CD4-positive, alpha-beta T cell treated with Interferon alpha-2 for 1 hour (primary cell): ENCODE results near the gene SOHLH1.

Source experiments
- DNase-seq, 2 donors: peaks; one replicate each; pipeline ENCODE4 v3.0.0-alpha.2; 2020 to 2022

SOHLH1 gene

DNA sequence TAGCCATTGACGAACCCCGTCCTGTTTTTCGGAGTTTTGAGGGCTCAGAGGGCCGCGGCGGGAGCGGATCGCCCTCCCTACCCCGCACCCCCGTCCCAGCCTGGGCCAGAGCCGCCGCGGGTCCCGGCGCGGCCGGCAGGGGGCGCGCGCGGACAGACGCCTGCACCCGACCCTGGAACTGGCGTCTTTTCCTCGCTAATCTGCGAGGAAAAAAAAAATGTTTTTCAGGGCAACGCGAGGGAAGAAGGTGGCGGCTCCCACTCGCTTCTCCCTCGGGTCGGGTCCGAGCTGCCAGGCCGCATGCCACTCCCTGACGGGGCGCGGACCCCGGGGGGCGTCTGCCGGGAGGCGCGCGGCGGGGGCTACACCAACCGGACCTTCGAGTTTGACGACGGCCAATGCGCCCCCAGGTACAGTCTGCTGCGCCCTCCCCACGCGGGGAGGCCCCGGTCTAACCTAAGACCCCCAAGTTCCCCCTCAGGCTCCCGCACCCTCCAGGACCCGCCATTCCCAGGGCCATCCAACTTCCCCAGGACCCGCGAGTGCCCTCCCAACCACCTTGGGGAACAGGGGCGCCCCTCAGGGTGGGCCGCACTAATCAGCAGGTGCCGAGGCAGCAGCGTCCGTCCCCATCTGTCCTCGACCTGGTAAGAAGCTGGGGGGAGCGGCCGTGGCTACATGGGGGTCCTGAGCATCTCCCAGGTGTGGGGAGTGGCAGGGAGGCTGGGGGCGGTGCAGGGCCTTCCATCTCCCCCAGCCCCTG, 2.9 kb upstream of the SOHLH1 start, which contains the start of gene KCNT1:
Gene KCNT1 (plus strand): TSS at position 227 of the 763 bp plus-strand sequence. CDS start 74 bp downstream, at position 301.
- DNase-seq = peak; percentile 18 to 50

DNA sequence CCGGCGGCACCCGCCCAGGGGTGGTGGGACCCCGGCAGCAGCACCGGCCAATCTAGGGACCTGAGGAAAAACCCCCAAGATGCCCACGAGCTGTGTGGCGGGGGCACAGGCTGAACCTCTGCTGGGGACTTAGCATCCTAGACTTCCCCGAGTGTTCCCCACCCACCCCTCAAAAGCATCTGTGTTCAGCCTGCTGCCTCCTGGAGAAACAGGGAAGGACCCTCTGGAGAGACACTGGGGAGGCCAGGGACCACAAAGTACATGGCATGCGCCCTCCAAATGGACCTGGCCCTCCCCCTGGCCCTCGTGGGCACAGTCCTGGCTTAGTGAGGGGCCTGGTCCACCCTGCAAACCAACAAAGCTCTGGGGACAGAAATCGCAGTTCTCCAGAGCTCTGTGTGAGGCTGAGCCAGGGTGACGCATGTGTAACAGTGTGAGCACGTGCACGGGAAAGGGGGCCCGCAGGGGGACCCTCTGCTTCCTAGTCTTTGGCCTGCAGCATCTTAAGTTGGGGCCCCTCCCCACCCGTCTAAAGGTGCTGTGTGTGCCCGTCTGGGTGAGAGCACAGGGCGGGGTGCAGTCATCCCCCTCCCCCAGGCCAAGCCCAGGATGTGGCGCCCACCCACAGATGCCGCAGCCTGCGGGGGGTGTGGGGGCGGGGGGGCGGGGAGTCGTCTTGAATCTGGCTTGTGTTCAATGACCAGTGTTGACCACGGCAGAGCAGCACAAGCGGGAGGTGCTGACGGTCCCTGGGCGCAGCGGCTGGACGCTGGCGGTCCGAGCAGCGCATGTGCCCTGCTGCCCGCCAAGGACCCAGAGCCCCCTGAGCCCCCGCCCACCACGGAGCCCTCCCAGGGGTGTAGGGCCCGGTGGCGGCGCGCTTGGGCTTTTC, 2.0 kb upstream of the SOHLH1 start:
- DNase-seq = no peak

DNA sequence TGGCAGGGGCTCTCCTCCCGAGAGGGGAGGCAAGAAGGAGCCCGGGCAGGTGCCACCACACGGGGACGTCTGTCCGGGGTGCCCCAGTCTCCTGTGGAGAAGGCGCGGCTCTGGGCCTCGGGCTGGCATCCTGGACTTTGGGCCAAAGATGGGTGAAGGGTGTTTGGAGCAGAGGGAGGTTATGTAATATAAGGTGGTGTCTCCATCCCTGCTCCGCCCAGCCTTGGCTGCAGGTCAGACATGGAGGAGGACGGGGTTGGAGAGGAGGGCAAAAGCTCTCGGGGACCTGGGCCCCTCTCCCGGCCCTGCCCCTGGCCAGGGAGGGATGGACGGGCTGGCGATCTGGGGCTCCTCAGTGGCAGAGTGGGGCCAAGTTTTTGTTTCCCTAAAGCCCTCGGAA, 1.2 kb upstream of the SOHLH1 start:
- DNase-seq = no peak

DNA sequence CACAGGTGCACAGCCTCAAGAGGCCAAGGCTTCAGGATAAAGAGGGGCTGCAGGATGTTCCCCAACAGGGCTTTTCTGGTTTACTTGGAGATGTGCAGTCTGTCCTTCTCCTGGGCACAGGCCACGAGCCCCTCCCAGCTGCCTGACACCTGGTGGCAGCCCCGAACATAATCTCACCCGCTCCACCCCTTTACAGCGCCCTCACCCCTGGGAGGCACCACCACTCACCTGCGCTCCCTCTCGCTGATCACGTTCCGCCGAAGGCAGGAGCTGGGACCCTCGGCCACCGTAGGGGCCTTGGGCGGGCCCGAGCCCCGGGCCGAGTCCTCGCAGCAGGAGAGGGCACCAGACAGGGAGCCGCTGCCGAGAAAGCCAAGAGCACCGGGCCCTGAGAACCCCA, 514 bp downstream of the SOHLH1 start:
- DNase-seq = no peak

DNA sequence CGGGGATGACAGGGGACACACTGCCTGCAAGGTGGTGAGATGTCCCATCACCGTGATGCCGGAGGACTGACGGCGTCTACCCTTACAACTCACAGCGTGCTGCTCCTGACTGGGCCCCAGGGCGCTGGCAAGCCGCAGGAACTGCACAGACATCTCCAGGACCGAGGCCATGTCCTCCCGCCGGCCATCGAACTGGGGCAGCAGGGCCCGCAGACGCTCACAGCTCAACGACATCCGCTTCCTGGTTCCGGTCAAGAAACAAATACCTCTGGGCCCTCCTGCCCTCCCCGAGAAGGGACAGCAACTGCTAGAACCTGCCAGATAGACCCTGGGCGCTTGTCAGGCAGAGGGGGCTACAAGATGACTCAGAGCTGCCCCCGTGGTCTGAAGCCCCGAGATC, 1.0 kb downstream of the SOHLH1 start:
- no peak for DNase-seq

DNA sequence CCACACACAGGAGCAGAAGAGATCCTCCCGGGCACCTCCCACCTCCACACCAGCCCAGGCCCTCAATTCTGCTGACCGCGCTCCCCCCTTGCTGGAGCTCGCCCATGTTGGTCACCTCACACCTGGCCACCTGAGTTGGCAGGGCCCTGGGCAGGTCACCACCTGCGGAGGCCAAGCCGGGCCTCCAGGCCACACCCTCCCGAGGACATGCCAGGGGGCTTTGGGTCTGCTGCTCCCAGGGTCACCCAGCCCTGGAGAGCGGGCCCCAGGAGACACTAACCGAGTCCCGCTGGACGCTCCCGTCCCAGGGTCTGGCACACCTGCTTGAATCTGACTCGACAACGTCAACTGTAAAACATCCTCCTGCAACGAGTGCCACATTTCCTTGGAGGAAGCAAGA, 2.1 kb downstream of the SOHLH1 start:
- no peak for DNase-seq

DNA sequence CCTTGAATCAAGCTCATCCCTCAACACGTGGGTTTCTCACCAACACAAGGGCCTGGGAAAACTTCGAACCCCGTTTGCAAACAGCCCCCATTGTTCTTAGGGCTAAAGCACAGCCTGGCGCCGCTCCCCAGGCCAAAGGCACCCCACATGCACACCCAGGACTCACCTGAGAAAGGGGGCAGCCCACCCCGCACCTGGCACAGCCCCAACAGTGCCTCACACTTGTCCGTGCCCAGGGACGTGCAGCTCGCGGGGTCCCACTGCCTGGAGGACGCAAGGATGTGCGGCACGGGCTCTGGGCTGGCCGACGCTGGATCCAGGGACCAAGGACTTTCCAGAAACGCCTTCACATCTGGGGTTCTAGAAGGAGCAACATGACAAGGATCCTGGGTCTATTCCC, 2.8 kb downstream of the SOHLH1 start:
- DNase-seq = no peak

DNA sequence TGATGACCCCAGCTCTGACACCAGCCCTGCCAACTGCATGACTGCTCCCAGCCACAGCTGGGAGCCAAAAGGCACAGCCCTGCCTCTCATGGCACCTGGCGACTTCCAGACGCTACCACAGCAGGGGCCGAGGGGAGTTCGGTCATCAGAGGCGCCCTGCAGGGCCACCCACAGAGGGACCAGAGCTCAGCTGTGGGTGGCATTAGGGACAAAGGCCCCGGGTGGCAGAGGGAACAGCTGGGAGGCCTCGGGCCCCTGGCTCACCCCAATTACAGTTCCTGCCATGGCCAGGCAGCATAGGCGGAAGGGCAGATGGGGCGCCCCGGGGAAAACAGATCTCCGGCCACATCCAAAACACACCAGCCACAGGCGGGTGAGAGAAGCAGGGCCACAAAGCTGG, 3.6 kb downstream of the SOHLH1 start:
- DNase-seq = no peak

DNA sequence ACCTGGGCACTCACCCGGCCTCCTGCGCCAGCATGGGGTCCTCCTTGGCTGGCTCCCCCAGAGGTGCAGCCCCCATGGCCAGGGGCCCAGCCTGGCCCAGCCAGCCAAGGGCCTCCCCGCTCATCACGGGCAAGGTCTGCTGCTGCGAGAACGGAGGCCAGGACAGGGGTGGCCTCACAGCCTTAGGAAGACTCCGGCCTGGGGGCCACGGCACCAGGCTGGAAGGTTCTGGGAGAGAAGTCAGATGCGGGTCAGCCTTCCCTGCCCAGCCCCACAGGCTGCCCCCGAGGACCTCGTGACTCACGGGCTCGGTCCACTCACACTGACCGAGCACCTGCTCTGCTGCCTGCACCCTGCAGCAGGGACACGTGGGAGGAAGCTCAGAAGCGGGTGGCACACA, 4.2 kb downstream of the SOHLH1 start:
- DNase-seq = no peak

DNA sequence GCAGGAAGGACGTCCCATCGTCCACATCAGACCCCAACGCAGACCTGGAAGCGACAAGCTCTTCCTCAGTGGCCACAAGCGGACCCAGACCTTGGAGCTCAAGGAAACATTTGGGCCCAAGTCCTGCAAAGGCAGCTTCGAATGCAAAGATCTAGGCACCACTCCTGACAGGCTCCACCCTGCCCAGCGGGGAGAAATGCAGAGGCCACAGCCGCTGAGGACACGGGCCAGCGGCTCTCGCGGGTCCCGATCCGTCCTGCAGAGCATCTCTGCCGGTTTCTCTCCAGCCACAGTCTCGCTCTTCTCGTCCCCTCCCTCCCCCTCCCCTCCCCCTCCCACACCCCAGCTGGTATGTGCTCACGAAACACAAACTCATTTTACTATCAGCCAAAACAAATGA, 4.9 kb downstream of the SOHLH1 start:
- no peak for DNase-seq

DNA sequence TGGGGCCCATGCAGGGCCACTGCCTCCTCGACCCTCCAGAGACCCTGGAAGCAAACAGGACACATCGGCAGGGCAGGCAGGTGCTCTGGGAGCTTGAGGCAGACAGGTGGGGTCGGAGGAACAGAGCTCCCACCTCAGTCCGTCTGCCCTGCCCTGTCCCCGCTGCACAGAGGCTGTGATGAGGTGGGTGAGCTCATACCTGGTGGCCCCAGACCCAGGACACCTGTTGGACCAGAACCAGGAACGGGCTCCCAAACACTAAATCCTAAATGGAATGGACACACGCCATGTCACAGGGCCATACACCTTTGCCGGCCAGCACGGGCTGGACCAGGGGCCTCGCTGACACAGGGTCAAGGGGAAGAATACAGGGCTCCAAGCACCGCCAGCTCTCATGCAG, 5.5 kb downstream of the SOHLH1 start:
- DNase-seq = no peak

DNA sequence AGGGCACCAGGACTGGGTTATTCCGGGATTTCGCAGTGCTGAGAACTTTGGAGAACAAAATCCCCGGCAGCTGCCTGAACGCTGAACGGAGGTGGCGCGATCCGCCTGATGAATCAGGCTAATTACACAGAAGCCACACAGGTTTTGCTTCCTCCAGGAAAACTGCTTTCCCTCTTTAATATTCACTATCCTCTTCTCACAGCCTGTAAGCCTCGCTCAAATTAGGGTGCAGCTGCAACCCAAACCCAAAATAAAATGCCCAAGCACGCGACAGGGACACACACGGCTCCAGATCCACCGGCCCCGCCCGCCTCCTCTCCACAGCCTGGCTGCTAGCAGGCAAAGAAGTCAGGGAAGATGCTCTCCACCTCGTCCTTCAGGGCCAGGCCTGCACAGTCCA, 6.0 kb downstream of the SOHLH1 start:
- DNase-seq = no peak

DNA sequence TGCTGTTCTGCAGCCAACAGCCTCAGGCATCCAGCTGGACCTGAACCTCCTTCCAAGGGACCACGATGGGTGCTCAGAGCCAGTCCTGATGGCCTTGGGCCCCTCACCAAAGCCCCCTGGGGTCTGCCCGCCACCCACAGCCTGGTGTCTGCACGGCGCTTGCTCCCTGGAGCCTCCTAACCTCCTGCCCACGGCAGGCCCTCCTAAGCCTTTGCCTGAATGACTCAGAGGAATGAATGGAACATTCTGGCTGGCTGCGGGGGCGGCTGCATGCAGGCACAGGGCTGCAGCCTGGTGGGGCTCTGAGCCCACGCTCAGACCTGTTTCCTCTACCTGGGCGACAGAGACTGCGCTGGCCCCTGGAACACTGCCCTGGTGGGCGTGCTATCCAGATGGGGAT, 6.9 kb downstream of the SOHLH1 start:
- no peak for DNase-seq

DNA sequence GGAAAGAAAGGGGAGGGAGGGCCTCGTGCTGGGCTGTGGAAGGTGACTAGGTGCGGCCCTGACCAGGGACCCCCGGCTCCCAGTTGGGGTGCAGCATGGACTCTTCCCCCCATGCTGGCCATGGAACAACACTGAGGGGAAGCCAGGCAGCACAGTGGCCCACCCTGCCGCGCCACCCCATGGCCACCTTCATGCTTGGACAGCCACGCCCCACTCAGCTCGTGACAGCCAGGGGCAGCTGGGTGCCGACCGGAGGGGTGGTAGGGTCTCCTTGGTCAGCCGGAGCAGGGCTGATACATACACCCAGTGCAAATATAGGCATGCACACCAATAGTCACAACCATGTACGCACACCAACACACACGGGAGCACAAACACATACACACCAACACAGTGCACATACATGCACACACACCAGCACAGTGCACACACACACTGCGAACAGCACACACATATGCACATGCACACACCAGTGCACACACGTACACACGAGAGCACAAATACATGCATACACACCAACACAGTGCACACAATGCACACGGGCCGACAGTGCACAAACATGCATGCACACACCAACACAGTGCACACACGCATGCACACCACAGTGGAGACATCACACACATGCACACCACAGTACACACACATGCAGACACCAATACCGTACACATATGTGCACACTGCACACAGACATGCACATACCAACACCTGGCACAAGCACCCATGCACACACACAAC, 8.3 kb downstream of the SOHLH1 start:
- no peak for DNase-seq

DNA sequence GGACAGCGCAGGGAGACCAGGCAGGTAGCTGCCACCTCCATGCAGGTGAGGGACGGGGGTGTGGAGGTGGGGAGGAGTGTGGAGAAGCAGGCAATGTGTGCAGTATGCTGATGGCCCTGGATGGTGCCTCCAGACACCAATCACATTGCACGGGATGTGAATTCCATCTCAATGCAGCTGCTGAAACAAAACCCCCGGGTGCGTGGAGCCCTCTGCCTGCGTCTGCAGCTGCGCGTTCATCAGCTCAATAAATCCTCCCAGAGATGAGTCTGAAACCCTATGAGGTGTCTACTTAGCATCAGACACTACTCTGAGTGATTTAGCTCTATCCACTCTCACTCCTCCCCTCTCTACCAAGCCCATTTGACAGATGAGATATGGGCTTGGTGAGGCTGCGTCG, 10.3 kb downstream of the SOHLH1 start:
- no peak for DNase-seq

DNA sequence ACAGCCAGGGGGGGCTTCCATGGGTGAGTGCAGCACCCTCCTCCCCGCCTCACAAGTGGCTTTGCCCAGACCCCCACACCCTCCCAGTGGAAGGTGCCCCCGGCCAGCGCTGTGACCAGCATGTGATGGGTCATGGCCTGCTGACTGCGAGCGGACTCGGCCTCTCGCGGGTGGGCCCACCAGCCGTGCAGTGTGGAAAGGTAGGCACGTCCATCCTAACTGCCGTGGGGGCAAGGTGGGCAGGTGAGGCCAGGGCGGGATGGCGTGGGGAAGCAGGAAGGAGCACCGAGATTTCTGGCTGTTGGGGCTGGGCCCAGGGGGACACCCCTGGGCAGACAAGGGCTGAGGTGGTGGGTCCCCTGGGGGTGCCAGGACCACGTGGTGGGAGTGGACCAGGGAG, 12.1 kb downstream of the SOHLH1 start:
- DNase-seq = no peak

DNA sequence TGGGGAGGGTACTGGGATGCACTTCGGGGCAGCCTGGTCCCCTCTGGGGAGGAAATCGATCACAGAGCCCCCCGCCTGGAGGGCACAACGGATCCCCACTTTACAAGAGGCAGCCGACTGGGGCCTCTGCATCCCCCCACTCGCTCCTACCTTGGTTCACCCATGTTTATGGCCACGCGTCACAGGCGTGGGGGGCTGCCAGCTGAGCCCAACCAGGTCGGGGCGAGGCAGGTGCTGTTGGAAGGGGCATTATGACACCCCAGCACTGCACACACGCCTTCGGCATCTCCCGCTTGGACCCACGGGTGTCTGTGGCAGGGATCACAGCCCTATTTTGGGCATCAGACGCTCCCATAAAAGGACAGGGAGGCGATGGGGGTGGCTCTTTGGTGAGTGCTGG, 14.6 kb downstream of the SOHLH1 start:
- DNase-seq = no peak

DNA sequence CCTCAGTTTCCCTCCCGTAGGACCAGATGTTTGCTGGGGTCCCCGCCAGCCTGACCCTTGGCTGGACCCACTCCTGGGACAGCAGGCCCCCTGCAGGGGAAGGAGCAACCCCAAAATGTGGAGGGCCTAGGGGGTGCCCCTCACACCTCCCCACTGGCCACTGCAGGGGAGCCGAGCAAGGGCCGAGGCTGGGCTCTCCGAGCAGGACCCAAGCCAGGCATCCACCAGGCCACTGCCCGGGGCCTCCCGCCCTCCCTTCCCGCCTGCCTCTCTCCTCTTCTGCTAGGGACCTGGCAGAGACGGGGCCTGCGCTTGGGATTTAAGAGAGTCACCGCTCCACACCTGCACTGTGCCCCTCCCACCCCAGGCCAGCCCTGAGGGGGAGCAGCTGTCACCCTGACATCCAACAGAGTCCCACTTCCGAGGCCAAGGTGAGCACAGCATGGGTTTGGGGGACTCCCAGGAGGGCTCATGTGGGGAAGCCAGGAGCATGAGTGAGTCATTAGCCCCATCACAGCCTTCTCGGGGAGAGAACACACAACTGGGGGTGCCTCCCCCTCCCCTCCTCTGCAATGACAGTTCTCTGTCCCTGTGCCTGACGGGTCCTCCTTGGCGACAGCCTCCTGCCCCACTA, 15.8 kb downstream of the SOHLH1 start:
- no peak for DNase-seq

DNA sequence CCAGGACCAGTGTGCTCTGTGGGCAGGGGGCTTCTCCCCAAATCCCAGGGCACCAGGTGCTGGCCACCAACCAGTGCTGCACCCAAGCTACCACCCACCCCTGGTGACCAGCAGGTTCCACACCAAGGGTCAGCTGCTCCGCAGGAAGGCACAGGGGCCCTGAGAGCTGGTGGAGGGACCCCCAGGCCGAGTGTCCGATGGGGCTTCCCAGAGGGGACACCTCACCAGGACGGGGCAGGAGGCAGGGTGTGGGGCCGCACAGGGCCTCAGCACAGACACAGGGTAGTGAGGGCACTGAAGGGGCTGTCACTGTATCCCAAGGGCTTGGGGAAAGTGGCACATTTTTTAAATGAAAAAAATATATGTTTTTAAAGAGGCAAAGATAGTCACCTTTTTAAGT, 18.1 kb downstream of the SOHLH1 start:
- DNase-seq = no peak

DNA sequence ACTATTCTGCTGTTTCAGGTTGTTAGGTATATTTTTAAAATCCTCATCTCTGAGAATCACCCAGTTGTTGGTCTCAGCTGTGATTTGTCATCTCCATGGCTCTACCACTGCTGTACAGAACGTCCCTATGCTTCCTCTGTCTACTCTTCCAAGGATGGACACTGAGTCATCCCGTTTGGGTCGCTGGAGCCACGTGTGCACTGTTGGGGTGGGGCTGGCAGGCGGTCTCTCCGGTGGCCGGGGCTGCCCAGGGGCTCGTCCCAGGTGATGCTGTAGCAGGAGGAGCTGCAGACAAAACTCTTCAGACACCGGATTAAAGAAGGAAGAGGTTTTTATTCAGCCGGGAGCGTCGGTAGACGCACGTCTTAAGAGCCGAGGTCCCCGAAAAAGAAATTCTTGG, 19.2 kb downstream of the SOHLH1 start:
- no peak for DNase-seq

DNA sequence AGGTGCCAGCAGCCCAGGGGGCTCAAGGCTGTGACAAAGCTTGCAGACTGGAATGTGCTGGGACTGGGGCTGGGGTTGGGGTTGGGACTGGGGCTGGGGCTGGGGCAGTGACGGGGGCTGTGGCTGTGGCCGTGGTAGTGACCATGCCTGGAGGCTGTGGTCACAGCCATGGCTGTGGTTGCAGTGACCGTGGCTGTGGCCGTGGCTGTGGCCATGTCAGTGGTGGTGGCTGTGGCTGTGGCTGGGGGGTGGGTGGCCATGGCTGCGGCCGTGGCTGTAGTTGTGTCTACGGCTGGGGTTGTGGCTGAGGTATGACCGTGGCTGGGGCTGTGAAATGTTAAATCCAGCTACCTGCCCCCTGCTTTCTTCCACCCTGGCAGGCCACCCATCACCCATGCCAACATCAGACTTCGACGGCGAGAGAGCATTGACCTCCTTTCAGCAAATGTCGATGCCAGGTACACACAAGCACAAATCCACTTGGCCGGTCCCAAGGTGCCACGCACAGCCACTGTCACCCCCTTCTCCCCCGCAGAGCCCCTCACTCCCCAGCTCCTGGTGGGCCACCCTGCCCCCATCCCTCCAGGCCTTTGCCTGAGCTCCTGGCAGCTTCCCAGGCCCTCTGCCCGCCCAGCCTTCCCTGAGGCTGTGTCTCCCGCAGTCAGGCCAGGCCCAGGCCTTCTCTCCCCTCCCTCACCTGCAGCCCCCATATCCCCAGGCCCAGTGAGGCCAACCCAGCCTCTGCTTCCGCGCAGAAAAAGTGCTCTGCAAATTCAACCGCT, 20.9 kb downstream of the SOHLH1 start:
- DNase-seq = no peak

DNA sequence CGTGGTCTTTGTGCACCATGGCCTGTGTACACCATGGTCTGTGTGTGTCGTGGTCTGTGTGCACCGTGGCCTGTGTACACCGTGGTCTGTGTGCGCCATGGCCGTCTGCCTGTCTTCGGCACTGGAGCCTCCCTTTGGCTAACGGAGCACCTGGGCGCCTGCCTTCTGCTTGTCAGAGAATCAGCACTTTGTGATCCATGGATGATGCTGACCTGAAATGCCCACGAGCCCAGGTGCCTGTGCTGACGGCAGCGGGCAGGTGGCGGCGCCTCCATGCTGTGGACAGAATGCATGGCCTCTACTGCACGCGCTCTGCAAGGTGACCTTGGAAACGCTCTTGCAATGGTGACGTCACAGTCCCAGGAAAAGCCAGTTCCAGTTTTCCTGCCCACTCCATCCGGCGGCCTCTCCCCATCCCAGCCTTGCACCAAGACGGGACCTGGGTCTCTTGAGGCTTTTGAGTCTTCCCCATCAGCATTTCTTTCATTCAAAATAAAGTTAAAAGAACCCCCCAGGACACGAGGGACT, 21.6 kb downstream of the SOHLH1 start:
- no peak for DNase-seq
